Measurements from ENCODE around the gene AZGP1. TPM values are rescaled to one million over a fixed set of nuclear protein-coding genes. Genes with fewer than 3 reads are reported as not detected.
A peak's percentile ranks its signal among the peaks of the same experiment; 100 is the strongest.

The AZGP1 gene
- total RNA-seq, 1 donor from 2014 or later = 87.7 TPM

- H3K4me3 ChIP-seq = no peak overlapping the region
- H3K9me3 ChIP-seq = no peaks in the 10 kb centered on the region
- TF ChIP-seq CTCF (IDR thresholded peaks at IDR 0.05) = no peak
- DNase-seq (no peak), ATAC-seq (no peak)
- peaks cover 5% of the 10 kb centered on the region for H3K4me1 ChIP-seq
- no peak overlapping the region for H3K27ac ChIP-seq
- H3K36me3 ChIP-seq = no peaks in the 10 kb centered on the region
- H3K27me3 ChIP-seq = no peaks in the 10 kb centered on the region
- intact Hi-C loops (cut with DNase I) = no loop called here
Observed at GRCh38 chr7:99923200-99923599, 52.6 kb downstream of the AZGP1 start.

GRCh38 chr7:99920149-99920548 lies 55.7 kb downstream of the AZGP1 start:
- no peaks in the 10 kb centered on the region for H3K27me3 ChIP-seq
- DNase-seq (no peak), ATAC-seq (no peak)
- H3K9me3 ChIP-seq = no peaks in the 10 kb centered on the region
- peak overlapping the region; percentile 92 for H3K4me3 ChIP-seq
- H3K4me1 ChIP-seq = peaks cover 26% of the 10 kb centered on the region
- H3K27ac ChIP-seq = peak overlapping the region; percentile 96
- intact Hi-C loops (cut with DNase I) = no loop called here
- no peak for TF ChIP-seq CTCF (IDR thresholded peaks at IDR 0.05)
- peaks cover 18% of the 10 kb centered on the region for H3K36me3 ChIP-seq

GRCh38 chr7:99919814-99920112 lies 56.1 kb downstream of the AZGP1 start:
- H3K27me3 ChIP-seq = no peaks in the 10 kb centered on the region
- H3K4me1 ChIP-seq = peaks cover 26% of the 10 kb centered on the region
- H3K36me3 ChIP-seq = peaks cover 21% of the 10 kb centered on the region
- H3K27ac ChIP-seq = peak overlapping the region; percentile 96
- intact Hi-C loops (cut with DNase I) = no loop called here
- H3K9me3 ChIP-seq = no peaks in the 10 kb centered on the region
- ATAC-seq (no peak), DNase-seq (no peak)
- H3K4me3 ChIP-seq = peak overlapping the region; percentile 92
- TF ChIP-seq CTCF (IDR thresholded peaks at IDR 0.05) = no peak

DNA sequence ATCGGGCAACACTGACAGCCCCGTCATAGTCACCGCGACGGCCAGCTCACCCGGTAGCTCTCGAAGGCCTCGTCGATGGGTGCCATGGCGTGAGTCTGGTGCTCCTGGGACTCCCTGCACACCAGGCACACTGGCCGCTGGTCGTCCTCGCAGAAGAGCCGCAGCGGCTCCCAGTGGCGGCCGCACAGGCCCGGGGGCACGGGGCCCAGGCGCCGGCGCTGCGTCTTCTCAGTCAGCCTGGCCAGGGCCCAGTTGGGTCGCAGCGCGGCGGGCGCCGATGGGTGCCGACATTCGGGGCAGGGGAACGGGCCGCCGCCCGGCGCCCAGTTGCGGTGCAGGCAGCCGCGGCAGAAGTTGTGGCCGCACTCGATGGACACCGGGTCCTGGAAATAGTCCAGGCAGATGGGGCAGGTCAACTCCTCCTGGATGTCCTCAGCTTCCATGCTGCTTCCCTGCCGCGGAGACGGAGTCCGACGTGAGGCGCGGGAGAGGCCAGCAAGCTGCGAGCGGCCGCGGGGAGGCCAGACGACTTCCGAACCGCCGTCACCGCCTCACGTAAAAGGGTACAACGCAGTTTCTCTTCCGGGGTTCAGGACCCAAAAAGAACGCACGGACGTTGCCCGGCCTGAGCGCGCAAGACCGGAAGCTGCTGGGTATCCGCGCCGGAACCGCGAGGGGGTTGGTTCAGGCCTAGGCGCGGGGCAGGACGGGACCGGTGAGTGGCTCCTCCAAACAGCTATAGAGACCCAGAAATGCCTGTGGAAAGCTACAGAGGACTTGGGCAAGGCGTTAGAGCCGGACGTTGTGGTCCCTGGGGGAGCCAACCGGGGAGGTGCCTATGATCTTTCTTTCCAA lies 56.6 kb downstream of the AZGP1 start, which contains the start of gene TRIM4:
Gene TRIM4, minus strand, starts transcription at position 572 of the 855 bp plus-strand sequence. Its CDS starts 129 bp downstream, at position 443.
- intact Hi-C loops (cut with DNase I) = no loop called here
- peak; percentile 96 for DNase-seq
- peak; percentile 99 for ATAC-seq
- Histone ChIP-seq H3K4me1 (peaks cover 26% of the 10 kb centered on the region), H3K4me3 (peak within 1 kb of the TSS; percentile 92), H3K9me3 (no peaks in the 10 kb centered on the region), H3K27me3 (no peaks in the 10 kb centered on the region), H3K27ac (peak within 1 kb of the TSS; percentile 96), H3K36me3 (peaks cover 21% of the 10 kb centered on the region)
- peak; percentile 10 for TF ChIP-seq CTCF (IDR thresholded peaks at IDR 0.05)

Other genes with a start within 250 kb of the AZGP1 start
- gene CYP3A7, start 240.8 kb downstream of the AZGP1 start, total RNA-seq = 1.6 TPM
- not detected for gene CYP3A4, start 191.8 kb downstream of the AZGP1 start, total RNA-seq
- not detected for gene CYP3A43, start 148.0 kb downstream of the AZGP1 start, total RNA-seq
- not detected for gene OR2AE1, start 99.0 kb downstream of the AZGP1 start, total RNA-seq
- gene TRIM4, start 56.5 kb downstream of the AZGP1 start, total RNA-seq = 32.6 TPM
- gene GJC3, start 46.4 kb downstream of the AZGP1 start, total RNA-seq = not detected
- gene ZKSCAN1, start 39.6 kb upstream of the AZGP1 start, total RNA-seq = 57.5 TPM
- 10.0 TPM for gene ZSCAN21, start 73.7 kb upstream of the AZGP1 start, total RNA-seq
- gene ZNF3, start 105.7 kb upstream of the AZGP1 start, total RNA-seq = 22.4 TPM
- gene COPS6, start 112.9 kb upstream of the AZGP1 start, total RNA-seq = 69.5 TPM
- gene MCM7, start 125.4 kb upstream of the AZGP1 start, total RNA-seq = 48.7 TPM
- gene AP4M1, start 125.6 kb upstream of the AZGP1 start, total RNA-seq = 16.8 TPM
- gene TAF6, start 143.3 kb upstream of the AZGP1 start, total RNA-seq = 34.9 TPM
- 9.8 TPM for gene CNPY4, start 143.6 kb upstream of the AZGP1 start, total RNA-seq
- gene MBLAC1, start 150.9 kb upstream of the AZGP1 start, total RNA-seq = 3.0 TPM
- gene LAMTOR4, start 172.9 kb upstream of the AZGP1 start, total RNA-seq = 105 TPM
- 19.7 TPM for gene TRAPPC14, start 182.7 kb upstream of the AZGP1 start, total RNA-seq
- 4.4 TPM for gene GAL3ST4, start 192.6 kb upstream of the AZGP1 start, total RNA-seq
- 0.49 TPM for gene GPC2, start 201.3 kb upstream of the AZGP1 start, total RNA-seq
- gene STAG3, start 201.9 kb upstream of the AZGP1 start, total RNA-seq = 2.3 TPM
- gene PVRIG, start 243.9 kb upstream of the AZGP1 start, total RNA-seq = 1.4 TPM

Measured in upper lobe of right lung (tissue), 1 donor.